Activated CD4-positive, alpha-beta T cell treated with anti-CD3 and anti-CD28 coated beads, Interleukin-2, amount 50 U/mL, for 16 hours (primary cell): ENCODE data around the gene TENM4.
"Not testable (repeated sequence)": the region's sequence is repeated elsewhere in the genome, so short reads cannot be mapped to it uniquely, and the experiment has no call there.

Source experiments
- DNase-seq: peaks from one replicate; pipeline ENCODE4 v3.0.0-alpha.2; 2020

The TENM4 gene

DNA sequence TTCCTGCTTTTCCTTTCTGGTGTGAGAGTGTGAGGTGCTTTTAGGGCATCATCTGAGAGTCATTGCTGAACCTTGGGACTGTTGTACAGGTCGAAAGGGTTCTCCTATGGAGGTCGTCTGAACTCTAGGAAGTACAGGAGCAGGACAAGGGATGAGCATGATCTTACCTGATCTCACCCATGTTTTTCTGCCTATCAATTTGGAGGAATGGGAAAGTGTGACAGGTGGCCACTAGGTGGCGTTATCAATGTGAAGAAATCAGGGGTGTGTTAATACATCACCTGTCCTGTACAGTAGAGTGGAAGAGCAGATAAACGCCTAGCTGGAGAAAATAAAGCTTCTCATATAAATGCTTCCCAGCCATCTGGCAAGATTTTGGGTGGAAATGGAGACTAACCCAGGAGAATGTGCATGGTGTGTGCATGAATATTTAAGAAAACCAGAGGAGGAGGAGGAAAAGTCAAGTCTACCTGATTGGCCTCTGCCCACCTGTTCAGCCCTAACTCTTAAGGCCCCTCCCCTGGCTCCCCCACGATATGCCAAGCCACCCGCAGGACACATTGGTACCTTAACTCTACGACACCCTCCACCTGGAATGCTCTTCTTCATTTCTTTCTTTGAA is 794.2 kb downstream of the TENM4 start:
- DNase-seq: peak; percentile 62

DNA sequence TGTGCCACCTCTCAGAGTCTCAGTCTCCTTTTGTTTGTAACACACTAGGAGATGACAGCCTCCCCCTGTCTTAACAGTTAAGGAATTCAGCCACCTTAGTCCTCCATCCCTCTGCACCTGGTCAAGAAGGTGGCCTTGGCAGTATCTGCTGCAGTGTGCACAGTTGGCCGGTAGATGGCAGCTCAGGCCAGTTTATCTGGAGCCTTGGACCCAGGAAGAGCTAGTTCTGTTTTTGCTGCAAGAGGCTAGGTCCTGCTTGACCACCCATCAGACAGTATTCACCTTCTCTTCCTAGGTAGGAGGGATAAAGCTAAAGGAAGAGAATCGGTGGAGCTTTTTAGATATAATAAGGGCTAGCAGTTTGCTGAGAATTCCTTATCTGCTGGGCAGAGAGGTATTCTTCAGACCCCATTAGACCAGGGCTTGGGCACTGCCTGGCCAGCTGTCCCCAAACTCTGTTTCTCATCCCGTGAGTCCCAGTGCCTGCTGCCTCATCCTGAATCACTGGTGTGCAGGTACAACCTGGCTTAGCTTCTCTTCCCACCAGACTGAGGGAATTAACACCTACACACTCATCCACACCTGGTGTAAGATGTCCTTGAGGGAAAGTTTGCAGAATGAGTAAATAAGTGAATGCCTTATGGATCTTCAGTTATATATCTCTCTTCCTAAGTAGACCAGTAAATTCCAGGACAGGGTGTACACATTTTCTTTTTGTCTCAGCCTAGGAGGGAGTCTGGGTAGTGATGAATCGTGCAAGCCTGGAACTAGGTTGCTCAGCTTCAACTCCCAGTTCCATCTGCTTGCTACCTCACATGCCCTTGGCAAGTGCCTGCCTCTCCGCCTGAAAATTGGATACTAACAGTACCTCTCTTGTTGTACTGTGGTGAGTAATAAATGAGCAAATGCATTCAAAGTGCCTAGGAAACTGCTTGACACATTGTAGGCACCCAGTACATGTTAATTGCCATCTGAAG is 795.3 kb downstream of the TENM4 start:
- peak; percentile 66 for DNase-seq

DNA sequence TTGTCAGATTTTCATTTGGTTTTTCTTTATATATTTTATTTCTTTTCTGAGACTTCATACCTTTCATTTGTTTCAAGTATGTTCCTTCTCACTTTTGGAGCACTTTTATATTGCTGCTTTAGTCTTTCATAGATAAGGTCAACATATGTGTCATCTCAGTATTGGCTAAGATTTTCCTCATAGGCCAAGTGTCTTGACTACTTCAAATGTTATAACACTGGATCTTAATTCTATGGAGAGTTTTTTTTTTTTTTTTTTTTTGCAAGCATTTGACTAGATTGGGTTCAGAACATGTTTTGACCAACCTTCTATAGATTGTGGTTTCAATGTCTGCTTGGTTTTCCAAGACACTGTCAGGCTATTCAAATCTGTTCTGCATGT is 797.2 kb downstream of the TENM4 start:
- DNase-seq: no peak

DNA sequence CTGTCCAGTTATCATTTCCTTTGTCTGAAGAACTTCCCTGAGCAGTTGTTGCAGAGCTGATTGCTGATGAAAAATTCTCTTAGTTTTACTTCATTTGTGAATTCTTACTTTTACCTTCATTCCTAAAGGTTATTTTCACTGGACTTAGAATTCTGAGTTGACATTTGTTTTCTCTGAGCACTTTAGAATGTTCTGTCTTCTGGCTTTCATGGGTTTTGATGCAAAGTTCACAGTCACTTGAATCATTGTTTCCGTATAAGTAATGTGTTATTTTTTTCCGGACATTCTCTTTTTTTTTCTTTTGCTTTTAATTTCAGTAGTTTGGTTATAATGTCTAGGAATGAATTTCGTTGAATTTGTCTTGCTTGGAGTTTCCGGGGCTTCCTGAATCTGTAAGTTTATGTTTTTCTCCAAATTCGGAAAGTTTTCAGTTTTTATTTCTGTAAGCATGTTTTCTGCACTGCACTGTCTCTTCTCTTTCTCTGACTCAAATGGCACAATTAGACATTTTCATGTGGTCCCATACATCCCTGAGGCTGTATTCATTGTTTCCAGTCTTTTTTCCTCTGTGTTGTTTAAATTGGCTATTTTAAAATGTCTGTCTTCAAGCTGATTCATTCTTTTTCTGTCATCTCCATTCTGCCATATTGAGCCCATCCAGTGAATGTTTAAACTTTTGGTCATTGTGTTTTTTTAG is 797.7 kb downstream of the TENM4 start:
- peak; percentile 29 for DNase-seq

DNA sequence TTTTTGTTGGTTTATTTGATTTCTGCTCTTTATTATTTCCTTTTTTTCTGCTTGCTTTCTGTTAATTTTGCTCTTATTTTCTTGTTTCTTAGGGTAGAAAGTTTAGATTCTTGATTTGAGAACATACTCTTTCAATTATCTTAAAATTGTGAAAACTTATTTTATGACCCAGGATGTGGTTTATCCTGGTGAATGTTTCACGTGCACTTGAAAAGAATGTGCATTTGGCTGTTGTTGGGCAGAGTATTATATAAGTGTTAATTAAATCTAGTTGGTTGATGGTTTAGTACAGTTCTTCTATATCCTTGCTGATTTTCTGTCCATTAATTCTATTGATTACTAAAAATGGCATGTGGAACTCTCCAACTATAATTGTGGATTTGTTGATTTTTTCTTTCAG is 799.3 kb downstream of the TENM4 start:
- no peak for DNase-seq

DNA sequence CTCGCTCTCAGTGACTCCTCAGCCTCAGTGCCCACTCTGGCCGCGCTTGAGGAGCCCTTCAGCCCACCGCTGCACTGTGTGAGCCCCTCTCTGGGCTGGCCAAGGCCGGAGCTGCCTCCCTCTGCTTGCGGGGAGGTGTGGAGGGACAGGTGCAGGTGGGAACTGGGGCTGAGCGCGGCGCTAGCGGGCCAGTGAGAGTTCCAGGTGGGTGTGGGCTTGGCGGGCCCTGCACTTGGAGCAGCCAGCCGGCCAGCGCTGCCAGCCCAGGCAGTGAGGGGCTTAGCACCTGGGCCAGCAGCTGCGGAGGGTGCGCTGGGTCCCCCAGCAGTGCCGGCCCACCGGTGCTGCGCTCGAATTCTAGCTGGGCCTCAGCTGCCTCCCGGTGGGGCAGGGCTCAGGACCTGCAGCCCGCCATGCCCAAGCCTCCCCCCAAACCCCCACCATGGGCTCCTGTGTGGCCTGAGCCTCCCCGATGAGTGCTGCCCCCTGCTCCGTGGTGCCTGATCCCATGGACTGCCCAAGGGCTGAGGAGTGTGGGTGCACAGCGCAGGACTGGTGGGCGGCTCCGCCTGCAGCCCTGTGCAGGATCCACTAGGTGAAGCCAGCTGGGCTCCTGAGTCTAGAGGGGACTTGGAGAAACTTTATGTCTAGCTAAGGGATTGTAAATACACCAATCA is 802.0 kb downstream of the TENM4 start:
- DNase-seq: no peak

DNA sequence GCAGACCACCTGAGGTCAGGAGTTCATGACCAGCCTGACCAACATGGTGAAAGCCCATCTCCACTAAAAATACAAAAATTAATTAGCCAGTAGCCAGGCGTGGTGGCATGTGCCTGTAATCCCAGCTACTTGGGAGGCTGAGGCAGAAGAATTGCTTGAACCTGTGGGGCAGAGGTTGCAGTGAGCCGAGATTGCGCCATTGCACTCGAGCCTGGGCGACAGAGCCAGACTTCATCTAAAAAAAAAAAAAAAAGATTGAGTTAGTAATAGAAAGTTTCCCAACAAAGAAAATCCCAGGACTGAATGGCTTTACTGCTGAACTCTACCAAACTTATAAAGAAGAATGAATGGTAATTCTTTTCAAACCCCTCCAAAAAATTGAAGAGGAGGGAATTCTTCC is 803.3 kb downstream of the TENM4 start:
- not testable (repeated sequence) for DNase-seq

DNA sequence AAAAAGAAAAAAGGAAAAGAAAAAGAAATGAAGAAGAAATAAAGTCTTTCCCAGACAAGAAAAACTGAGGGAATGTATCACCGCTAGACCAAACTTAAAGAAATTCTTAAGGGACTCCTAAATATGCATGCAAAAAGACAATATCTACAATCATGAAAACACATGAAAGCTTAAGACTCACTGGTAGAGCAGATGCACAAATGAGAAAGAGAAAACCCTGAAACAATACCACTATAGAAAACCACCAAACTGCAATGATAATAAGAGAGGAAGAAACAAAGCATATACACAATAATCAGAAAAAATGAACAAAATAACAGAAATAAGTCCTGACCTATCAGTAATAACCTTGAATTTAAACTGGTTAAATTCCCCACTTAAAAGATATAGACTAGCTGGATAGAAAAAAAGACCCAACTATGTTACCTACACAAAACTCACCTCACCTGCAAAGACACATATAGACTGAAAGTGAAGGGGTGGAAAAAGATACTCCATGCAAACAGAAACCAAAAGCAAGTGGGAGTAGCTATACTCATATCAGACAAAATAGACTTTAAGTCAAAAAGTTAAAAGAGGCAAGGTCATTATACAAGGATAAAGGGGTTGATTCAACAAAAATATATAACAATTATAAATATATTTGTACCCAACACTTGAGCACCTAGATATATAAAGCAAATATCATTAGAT is 804.9 kb downstream of the TENM4 start:
- DNase-seq: peak; percentile 12

DNA sequence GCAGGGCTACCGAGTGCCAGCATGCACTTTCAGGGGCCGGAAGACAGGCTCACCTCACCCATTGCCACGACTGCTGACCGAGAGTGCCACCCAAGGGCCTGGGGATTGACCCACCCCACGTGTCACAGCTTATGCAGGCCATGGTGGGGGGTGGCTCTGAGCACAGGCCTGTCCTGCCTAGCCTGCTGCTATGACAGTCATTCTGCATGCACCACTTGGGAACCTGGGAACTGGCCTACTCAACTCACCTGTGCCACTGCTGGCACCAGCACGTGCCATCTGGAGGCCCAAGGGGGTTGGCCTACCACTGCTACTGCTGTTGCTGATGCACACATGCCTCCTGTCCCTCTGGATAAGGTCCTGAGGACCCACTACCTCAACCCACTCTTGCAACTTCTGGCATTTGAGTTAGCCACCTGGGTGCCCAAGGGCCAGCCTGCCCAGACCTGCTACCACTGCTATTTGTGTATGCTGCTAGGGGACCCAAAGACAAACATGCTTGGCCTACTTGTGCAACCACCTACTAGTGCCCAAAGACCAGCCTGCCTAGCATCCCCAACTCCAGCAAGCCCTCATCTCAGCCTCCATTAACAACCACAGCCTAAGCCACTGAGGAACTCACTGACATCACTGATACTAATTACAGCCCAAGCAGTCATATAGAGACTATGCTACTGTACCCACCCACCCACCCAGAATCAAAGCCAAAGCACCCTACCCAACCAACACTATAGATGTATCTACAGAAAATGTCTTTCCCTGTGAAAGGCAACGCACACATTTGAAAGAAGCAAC is 807.1 kb downstream of the TENM4 start:
- DNase-seq: no peak

DNA sequence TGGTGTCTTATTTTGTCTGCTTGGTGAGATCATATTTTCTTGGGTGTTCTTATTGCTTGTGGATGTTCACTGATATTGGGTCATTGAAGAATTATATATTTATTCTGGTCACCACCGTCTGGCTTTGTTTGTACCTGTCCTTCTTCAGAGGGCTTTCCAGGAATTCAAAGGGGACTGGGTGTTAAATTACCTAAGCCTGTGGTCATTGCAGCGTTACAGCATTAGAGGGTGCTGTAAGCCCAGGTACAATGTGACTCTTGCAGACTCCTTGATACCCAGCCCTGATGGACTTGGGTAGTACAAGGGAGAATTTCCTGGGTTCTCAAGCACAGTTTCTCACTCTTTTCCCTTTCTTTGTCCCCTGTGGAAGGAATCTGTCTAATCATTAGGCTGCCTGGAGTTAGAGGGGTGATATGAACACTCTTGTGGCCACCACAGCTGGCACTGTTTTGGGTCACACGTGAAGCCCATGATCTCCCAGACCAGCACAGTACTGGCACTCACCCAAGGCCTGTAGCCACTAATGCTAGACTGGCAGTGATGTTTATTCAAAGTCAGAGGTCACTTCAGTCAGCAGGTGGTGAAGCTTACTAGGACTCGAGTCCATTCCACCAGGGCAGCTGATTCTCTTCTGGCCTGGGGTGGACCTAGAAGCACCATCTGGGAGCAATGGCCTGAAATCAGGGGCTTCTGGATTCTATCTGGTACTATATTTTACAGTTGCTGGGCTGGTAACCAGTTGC is 810.1 kb downstream of the TENM4 start:
- no peak for DNase-seq

DNA sequence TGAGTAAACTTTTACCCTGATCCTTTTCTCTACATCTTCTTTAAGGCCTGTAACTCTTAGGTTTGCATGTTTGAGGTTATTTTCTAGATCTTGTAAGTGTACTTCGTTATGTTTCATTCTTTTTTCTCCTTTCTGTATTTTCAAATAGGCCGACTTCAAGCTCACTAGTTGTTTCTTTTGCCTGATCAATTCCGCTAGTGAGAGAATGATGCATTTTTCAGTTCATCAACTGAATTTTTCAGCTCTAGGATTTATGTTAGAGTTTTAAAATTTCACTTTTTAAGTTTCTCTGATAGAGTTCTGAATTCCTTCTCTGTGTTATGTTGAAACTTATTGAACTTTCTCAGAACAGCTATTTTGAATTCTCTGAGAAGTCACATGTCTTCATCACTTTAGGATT is 810.7 kb downstream of the TENM4 start:
- no peak for DNase-seq

DNA sequence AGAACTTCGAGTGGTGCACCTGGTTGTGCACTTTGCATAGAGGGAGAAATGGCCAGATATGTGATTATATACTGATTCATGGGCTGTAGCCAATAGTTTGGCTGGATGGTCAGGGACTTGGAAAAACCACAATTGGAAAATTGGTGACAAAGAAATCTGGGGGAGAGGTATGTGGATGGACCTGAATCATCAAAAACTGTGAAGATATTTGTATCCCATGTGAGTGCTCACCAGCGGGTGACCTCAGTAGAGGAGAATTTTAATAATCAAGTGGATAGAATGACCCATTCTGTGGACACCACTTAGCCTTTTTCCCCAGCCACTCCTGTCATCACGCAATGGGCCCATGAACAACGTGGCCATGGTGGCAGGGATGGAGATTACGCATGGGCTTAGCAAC is 818.2 kb downstream of the TENM4 start:
- no peak for DNase-seq

DNA sequence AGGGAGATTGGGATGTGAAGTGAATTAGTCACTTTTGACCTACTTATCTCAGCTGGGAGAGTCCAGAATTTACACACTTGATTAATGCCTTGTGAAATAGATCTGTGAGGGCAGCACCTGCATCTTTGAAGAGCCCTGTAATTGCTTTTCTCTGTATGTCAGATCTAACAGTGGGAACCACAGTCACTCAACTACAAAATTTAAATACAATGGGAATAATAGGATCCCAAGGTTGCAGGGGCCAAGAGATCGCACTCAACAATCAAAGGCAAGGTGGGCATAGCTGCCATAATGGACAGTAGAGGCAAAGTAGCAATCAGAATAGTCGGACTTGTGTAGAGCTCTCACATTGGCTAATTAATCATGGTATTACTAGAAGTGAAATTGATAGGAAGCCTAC is 820.7 kb downstream of the TENM4 start:
- no peak for DNase-seq

DNA sequence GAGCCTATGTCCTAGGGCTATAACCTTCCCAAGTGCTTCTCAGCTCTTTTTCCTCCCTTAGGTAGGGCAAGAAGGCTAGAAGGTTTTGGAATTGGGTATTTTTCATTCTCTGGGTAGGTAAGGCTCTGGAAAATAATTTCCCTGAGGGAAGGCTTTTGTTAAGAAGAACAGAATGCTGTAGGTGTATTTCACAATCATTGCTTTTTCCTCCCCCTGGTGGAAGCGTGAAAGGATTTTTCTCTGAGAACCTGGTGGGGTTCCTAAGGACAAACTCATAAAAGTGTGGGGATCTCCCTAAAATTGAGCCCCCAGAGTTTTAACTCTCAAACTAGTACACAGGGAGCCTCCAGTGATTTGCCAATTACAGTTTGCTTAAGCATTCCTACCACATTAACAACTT is 825.1 kb downstream of the TENM4 start:
- no peak for DNase-seq

DNA sequence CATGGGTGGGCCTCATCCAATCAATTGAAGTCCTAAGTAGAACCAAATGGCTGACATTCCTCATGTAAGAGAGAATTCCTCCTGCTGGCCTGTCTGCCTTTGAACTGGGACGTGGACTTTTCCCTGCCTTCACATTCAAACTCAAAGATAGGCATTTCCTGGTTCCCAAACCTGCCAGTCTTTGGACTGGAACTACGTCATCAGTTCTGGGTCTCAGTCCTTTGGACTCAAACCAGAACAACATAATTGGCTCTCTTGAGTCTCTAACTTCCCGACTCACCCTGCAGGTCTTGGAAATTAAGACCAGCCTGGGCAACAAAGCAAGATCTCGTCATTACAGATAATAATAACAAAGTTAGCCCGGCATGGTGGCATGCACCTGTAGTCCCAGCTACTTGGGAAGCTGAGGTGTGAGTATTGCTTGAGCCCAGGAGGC is 827.4 kb downstream of the TENM4 start:
- DNase-seq: no peak

DNA sequence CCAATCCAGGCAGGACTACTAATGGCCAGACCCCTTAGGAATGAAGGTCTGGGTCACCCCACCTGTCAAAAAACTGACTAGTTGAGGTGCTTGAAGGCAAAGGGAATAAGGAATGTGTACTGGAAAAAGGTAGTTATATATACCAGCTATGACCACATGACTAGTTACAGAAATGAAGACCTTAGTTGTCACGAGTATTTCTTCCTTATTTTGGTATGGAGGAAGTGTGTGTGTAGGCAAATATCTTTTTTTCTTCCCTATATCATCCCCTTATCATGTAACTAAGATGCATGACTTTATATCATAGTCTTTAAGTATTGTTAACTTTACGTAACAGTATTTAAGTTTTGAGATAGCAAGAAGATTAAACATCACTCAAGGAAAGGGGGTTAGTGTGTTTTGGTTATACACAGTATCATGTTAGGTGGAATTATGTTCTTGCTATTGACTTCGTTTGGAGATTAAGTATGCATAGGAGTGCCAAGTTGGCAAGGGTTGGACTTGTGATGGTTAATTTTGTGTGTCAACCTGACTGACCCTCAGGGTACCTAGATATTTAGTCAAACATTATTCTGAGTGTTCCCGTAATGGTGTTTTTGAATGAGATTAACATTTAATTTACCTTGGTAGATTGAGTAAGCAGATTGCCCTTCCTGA is 828.0 kb downstream of the TENM4 start:
- DNase-seq: no peak

DNA sequence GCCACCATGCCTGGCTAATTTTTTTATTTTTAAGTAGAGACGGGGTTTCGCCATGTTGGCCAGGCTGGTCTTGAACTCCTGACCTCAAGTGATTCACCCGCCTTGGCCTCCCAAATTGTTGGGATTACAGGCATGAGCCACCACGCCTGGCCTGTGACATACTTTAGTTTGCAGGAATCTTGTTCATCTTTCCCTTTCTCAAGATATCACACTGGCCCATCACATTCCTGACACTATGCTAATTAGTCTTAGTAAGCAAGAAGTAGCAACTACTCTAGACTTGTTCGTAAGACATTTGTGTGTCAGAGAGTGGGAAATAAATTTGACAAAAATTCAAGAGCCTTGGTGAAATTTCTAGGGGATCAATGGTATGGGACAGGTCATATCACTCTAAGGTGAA is 831.5 kb downstream of the TENM4 start:
- not testable (repeated sequence) for DNase-seq

DNA sequence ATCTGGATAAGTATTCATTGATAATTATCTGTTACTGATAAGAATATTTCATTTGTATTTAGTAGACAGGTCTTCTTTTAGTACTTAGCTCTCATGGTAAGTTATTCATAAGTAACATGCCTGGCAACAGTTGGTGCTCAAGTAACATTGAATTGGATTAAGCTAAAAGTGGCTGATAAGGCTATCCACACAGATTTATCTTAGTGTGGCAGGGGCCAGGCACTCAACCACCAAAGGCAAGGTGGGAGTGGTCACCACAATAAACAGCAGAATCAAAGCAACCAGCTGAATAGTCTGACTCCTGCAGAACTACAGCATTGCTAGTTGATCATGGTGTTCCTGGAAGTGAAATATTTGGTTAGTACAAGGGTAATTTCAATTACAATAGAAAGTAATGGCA is 833.1 kb downstream of the TENM4 start:
- DNase-seq: no peak

DNA sequence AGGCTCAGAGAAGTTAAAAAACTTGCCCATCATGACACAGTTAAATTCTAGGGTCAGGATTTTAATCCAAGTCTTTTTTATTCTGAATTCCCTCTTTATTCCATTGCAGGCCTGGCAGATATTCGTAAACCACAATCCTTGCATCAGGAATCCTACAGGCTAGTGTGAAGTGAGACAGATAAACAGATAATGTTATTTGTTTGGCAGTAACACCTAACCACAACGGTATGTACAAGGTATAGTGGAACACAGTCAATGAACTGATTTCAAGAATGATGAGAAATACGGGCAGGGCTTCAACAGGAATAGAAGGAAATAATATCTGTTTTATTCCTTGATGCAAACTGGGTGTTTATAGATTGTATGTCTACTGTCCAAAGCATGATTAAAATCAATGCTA is 834.2 kb downstream of the TENM4 start:
- DNase-seq: no peak

DNA sequence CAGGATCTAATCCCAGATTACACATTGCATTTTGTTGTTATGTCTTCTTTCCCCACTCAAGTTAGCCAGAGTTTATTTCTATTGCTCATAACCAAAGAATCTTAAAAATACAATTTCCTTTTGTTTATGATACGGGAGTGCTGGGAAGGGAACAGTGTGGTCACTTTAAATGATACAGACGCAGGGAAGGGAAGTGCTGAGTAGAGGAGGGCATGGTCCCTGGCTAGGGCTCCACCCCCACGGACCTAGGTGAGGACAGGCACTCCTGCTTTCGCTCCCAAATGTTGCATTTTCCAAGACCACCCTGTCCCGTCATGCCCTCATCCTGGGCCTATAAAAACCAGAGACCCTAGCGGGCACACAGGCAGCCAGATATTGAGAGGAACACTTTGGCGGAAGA is 835.5 kb downstream of the TENM4 start:
- DNase-seq: no peak
